Forelimb muscle (tissue), 1 donor: Measurements from ENCODE around the gene SLC25A28. TPM values are rescaled to one million over a fixed set of nuclear protein-coding genes. Genes with fewer than 3 reads are reported as not detected.

Experiments used
- DNase-seq: peaks from one replicate; pipeline ENCODE4 v3.0.0-alpha.2; 2013; ENCODE audit warnings: low read depth
- polyA plus RNA-seq: library from polyadenylated mRNA; unstranded; fragments of 120-200 nt; gene quantifications from one replicate; pipeline ENCODE4 v1.2.1, GENCODE V29; 2013; ENCODE audit not compliant: insufficient read length

Gene SLC25A28
- polyA plus RNA-seq, 1 donor: 32.8 TPM

- DNase-seq: no peak
Observed at GRCh38 chr10:99590799-99591198, 29.4 kb downstream of the SLC25A28 start.

GRCh38 chr10:99583687-99584086, 36.6 kb downstream of the SLC25A28 start:
- no peak for DNase-seq

GRCh38 chr10:99582255-99582770, 37.9 kb downstream of the SLC25A28 start:
- no peak for DNase-seq

GRCh38 chr10:99579971-99580370, 40.3 kb downstream of the SLC25A28 start:
- no peak for DNase-seq

- DNase-seq: no peak
Observed at GRCh38 chr10:99573790-99574189, 46.4 kb downstream of the SLC25A28 start.

- DNase-seq: no peak
Observed at GRCh38 chr10:99571816-99572215, 48.4 kb downstream of the SLC25A28 start.

- no peak for DNase-seq
Observed at GRCh38 chr10:99569961-99570360, 50.3 kb downstream of the SLC25A28 start.

- no peak for DNase-seq
Observed at GRCh38 chr10:99569253-99569939, 50.8 kb downstream of the SLC25A28 start.

GRCh38 chr10:99565166-99565565, 55.1 kb downstream of the SLC25A28 start:
- no peak for DNase-seq

- DNase-seq: no peak
Observed at GRCh38 chr10:99564361-99564760, 55.9 kb downstream of the SLC25A28 start.

GRCh38 chr10:99562631-99563030, 57.6 kb downstream of the SLC25A28 start:
- no peak for DNase-seq

Other genes with a start within 250 kb of the SLC25A28 start
- 40.9 TPM for gene GOT1, start 189.8 kb downstream of the SLC25A28 start, polyA plus RNA-seq
- 1.2 TPM for gene NKX2-3, start 87.5 kb downstream of the SLC25A28 start, polyA plus RNA-seq
- 3.7 TPM for gene ENTPD7, start 39.1 kb upstream of the SLC25A28 start, polyA plus RNA-seq
- gene COX15, start 111.7 kb upstream of the SLC25A28 start, polyA plus RNA-seq: 29.8 TPM
- 23.6 TPM for gene CUTC, start 111.8 kb upstream of the SLC25A28 start, polyA plus RNA-seq
- 1.0 TPM for gene ABCC2, start 162.2 kb upstream of the SLC25A28 start, polyA plus RNA-seq